WTC11 (cell line): ENCODE data around the gene FKBP1A.

Experiments used
- CREM ChIP-seq: sonication (generic); formaldehyde crosslinking; IDR thresholded peaks from 2 replicates; pipeline ENCODE4 v1.8.1; 2022; ENCODE audit warnings: mild to moderate bottlenecking, missing genetic modification reagents, moderate library complexity
- CTCF ChIP-seq: fragments of 200-600 bp; IDR thresholded peaks from 2 replicates; pipeline ENCODE4 v1.8.0; 2022; ENCODE audit warnings: antibody characterized with exemption
- ESRRA ChIP-seq: sonication (generic); formaldehyde crosslinking; IDR thresholded peaks from 2 replicates; pipeline ENCODE4 v1.8.1; 2022; ENCODE audit warnings: mild to moderate bottlenecking, missing genetic modification reagents, borderline replicate concordance
- ZNF138 ChIP-seq: sonication (generic); formaldehyde crosslinking; conservative IDR thresholded peaks from 2 replicates; pipeline ENCODE4 v1.8.1; 2022; ENCODE audit warnings: mild to moderate bottlenecking, moderate library complexity, missing genetic modification reagents
- ZNF263 ChIP-seq: sonication (generic); formaldehyde crosslinking; IDR thresholded peaks from 2 replicates; pipeline ENCODE4 v1.8.1; 2022; ENCODE audit warnings: low read depth, mild to moderate bottlenecking, moderate library complexity, missing genetic modification reagents
- ZNF423 ChIP-seq: fragments of 250-450 bp; sonication (Bioruptor Pico); IDR thresholded peaks from 2 replicates; pipeline ENCODE4 v2.1.2; 2022; ENCODE audit warnings: mild to moderate bottlenecking, moderate library complexity
- TF ChIP-seq, protein P1 (sequence below): fragments of 250-450 bp; sonication (Bioruptor Pico); IDR thresholded peaks from 2 replicates; pipeline ENCODE4 v2.1.2; 2022; ENCODE audit warnings: mild to moderate bottlenecking, moderate library complexity
- TF ChIP-seq, protein P2 (sequence below): sonication (generic); formaldehyde crosslinking; IDR thresholded peaks from 2 replicates; pipeline ENCODE4 v1.8.0; 2022; ENCODE audit warnings: mild to moderate bottlenecking, missing genetic modification reagents

GRCh38 chr20:1357921-1358671 lies 34.8 kb downstream of the FKBP1A start:
- TF ChIP-seq ZNF138 (CRISPR knock-in tag) = no peak
- TF ChIP-seq ZNF423 (CRISPR knock-in tag) = no peak
- no peak for TF ChIP-seq CTCF
- TF ChIP-seq, protein P1, sequence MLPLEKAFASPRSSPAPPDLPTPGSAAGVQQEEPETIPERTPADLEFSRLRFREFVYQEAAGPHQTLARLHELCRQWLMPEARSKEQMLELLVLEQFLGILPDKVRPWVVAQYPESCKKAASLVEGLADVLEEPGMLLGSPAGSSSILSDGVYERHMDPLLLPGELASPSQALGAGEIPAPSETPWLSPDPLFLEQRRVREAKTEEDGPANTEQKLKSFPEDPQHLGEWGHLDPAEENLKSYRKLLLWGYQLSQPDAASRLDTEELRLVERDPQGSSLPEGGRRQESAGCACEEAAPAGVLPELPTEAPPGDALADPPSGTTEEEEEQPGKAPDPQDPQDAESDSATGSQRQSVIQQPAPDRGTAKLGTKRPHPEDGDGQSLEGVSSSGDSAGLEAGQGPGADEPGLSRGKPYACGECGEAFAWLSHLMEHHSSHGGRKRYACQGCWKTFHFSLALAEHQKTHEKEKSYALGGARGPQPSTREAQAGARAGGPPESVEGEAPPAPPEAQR (CRISPR knock-in tag) = no peak
- TF ChIP-seq ESRRA = no peak
- no peak for TF ChIP-seq CREM (CRISPR knock-in tag)
- TF ChIP-seq, protein P2, sequence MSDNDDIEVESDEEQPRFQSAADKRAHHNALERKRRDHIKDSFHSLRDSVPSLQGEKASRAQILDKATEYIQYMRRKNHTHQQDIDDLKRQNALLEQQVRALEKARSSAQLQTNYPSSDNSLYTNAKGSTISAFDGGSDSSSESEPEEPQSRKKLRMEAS = no peak
- no peak for TF ChIP-seq ZNF263
